ENCODE measurements around the gene ANAPC1.
"Not testable (repeated sequence)": the region's sequence is repeated elsewhere in the genome, so short reads cannot be mapped to it uniquely, and the experiment has no call there.

The ANAPC1 gene

DNA sequence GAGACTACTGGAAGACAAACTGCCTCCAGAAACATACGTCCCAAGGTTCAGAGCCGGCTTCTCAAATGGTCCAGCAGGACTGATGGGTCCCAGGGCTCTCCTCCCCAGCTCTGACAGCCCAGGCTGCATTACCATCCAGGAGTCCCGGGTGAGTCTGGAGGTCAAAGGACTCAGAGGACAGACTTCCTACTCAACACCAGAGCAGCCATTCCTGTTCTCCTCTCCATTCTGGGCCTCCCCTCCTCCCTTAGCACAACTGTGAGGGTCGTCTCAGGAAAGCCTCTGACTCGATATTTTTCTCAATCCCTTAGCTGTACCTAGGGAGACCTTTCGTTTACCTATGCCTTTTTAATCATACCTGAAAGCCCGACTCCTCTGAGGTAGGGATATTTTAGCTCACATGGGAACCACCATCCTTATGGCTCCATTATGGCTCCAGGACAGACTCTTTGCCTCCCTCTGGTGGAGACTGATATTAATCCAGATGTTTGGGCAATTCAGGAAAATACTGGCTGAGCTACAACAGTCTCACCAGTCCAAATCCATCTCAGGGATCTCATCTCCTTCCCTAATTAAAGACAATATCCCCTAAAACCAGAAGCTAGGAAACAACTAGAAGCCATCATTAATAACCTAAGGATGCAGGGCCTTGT, 70.9 kb downstream of the ANAPC1 start:
- not testable (repeated sequence) for DNase-seq (ENCODE audit: low read depth in 1 of 2, low spot score in 1 of 2)

- DNase-seq (ENCODE audit: low read depth in 1 of 2, low spot score in 1 of 2): not testable (repeated sequence)
Observed at GRCh38 chr2:111790633-111791032, 93.4 kb downstream of the ANAPC1 start.

DNA sequence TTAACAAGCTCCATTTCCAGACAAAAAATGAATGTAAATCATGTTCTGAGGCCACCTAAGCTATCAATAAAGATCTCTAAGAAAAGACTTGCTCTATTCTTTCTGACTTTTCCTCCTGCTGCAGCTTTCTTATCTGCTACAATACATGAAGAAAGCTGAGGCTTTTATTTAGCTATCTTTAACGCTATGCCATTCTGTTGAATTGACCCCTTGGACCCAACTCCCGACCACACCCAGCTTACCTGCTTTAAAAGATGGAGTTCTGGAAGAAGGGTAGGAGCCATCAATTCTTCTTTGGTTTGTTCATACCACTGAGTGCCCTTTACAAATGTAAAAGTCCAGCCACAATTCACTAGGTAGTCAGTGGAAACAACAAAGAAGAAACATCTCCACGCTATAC, 99.9 kb downstream of the ANAPC1 start:
- DNase-seq (ENCODE audit: low read depth in 1 of 2, low spot score in 1 of 2): not testable (repeated sequence)

GRCh38 chr2:111782195-111782594, 101.8 kb downstream of the ANAPC1 start:
- not testable (repeated sequence) for DNase-seq (ENCODE audit: low read depth in 1 of 2, low spot score in 1 of 2)

- not testable (repeated sequence) for DNase-seq (ENCODE audit: low read depth in 1 of 2, low spot score in 1 of 2)
Observed at GRCh38 chr2:111781443-111782094, 102.4 kb downstream of the ANAPC1 start.

GRCh38 chr2:111777155-111777554, 106.8 kb downstream of the ANAPC1 start:
- not testable (repeated sequence) for DNase-seq (ENCODE audit: low read depth in 1 of 2, low spot score in 1 of 2)

DNA sequence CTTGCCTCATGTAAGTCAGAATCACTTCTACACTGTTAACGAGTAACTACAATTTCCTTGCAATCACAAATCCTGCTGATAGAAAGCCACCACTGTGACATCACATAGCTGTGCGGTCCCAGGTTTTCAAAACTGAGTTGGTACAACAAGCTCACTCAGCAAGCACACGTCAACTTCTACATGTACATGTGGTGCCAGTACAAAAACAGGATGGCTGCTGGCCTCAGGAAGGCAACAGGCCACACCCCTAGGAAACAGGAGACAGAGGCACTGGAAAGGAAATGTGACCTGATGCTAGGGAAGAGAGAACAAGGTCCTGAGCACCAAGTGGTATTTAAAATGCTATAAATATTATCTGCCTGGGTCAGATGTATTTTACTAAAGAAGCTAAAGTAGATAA, 107.7 kb downstream of the ANAPC1 start:
- DNase-seq (ENCODE audit: low read depth in 1 of 2, low spot score in 1 of 2): not testable (repeated sequence)

GRCh38 chr2:111772180-111772579, 111.8 kb downstream of the ANAPC1 start:
- DNase-seq (ENCODE audit: low read depth in 1 of 2, low spot score in 1 of 2): not testable (repeated sequence)

GRCh38 chr2:111770916-111771658, 112.9 kb downstream of the ANAPC1 start:
- not testable (repeated sequence) for DNase-seq (ENCODE audit: low read depth in 1 of 2, low spot score in 1 of 2)

DNA sequence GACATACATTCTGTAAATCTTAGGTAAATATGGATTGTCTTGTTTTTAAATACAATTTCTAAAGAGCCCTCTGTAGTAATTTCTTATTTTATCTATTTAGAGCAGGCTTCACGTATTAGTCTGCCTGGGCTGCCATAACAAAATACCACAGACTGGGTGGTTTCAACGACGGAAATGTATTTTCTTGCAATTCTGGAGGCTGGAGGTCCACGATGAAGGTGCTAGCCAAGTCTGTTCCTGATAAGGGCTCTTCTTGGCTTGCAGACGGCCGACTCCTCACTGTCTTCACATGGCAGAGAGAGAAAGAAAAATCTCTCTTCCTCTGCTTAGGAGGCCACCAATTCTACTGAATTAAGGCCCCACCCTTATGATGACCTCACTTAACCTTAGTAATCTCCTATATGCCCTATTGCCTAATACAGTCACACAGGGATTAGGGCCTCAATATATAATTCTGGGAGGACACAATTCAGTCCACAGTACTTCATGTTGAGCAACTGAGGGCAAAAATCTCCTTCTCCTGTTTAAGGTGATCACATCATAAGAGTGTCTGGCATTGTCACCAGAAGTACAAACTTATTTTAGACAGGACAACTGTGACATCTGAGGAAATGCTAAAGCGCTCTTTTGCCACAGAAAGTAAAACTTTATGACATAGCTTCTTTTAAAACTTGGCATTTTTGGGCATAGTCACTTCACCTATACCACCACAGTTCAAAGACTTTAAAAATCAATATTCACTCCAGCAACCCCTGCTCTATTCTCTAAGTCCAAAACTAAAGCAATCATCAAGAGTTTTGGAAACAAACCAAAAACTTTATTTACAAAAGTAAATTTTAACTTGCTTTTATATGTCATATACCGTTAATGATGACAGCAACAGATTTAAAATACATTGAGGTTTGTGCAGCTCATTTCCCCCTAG, 115.5 kb downstream of the ANAPC1 start:
- DNase-seq (ENCODE audit: low read depth in 1 of 2, low spot score in 1 of 2): not testable (repeated sequence)

DNA sequence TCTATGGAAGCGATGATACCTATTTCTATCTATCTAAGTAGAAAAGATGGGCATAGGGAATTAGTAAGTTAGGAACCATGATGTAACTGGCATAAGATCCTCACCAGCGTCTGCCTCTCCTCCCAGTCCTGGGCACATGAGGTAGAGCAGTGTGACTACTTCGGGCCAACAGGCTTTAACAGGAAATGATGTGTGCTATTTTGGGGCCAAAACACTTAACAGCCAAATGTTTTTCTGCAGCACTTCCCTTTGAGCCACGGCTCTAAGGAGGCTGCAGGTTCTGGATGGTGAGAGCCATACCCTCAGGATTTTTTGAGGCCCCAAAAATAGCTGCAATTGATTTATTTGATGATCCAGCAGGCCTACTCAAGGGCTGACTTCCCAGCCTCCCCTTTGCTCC, 116.9 kb downstream of the ANAPC1 start:
- DNase-seq (ENCODE audit: low read depth in 1 of 2, low spot score in 1 of 2): not testable (repeated sequence)

- DNase-seq (ENCODE audit: low read depth in 1 of 2, low spot score in 1 of 2): not testable (repeated sequence)
Observed at GRCh38 chr2:111766295-111766694, 117.7 kb downstream of the ANAPC1 start.

GRCh38 chr2:111764151-111764550, 119.8 kb downstream of the ANAPC1 start:
- not testable (repeated sequence) for DNase-seq (ENCODE audit: low read depth in 1 of 2, low spot score in 1 of 2)

DNA sequence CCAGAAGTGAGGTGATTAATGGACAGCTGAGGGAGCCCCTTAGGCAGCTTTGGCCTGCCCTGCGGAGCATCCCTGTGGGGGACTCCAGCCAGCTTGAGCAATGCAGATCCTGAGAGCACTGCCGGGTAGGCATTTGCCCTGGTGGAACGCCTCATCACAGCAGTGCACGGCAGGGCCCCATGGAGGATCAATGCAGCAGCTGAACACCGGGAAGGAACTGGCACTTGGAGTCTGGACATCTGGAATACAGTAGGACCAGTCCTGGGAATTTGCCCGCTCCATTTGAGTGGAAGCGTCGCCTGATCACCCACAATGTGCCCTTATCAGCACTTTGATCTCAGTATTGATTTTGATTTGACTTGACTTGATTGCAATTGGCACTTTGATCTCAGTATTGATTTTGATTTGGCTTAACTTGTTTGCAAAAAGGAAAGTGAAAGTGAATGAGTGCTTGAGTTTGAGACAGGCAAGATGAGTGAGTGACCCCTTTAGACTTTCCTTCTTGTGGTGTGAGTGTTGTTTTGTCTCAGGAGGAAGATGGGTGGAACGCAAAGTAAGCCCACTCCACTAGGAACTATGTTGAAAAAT, 123.2 kb downstream of the ANAPC1 start:
- DNase-seq (ENCODE audit: low read depth in 1 of 2, low spot score in 1 of 2): not testable (repeated sequence)

DNA sequence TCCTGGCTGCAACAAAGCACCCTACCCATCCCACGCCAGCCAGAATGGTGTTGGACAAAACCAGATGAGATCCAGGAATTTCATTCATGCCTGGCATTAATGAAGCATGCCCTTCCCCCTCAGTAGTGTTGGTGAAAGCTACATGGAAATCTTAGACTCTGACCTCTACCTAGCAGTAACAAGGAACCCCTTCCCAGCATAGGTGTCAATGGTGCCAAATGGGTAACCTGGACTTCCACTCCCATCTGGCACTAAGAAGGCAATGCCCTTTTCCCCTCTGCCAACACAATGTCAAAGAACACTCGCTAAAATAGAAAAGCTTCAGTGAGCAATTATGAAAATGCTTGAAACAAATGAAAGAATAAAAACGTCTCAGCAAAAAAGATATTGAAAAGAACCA, 131.5 kb downstream of the ANAPC1 start:
- not testable (repeated sequence) for DNase-seq (ENCODE audit: low read depth in 1 of 2, low spot score in 1 of 2)

DNA sequence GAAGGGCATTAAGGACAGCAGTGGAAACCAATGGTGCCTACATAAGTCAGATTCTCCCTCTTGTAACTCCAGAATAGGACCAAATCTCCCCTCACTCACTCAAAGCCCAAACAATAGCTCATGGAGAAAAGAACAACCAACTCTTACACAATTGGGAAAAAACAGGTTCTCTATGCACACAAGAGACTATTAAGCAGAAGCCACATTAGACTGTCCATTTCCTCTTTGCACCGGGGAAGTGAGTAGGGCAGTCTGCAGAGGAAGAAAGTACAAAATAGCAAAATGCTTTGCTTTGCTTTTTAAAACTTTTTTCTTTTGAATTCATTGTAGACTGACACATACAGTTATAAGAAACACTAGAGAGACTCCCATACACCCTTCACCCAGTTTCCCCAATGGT, 133.4 kb downstream of the ANAPC1 start:
- not testable (repeated sequence) for DNase-seq (ENCODE audit: low read depth in 1 of 2, low spot score in 1 of 2)

DNA sequence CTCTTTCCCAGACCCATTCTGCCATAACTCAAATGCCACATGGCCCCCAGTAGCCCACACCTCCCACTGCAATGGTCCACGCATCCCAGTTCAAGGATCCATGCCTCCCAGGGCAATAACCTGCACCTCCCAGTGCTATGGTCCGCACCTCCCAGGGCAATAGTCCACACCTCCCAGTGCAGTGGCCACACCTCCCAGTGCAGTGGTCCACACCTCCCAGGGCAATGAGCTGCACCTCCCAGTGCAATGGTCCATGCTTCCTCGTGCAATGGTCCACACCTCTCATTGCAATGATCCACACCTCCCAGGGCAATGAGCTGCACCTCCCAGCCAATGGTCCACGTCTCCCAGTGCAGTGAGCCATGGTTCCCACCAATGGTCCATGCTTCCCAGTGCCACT, 135.6 kb downstream of the ANAPC1 start:
- DNase-seq (ENCODE audit: low read depth in 1 of 2, low spot score in 1 of 2): not testable (repeated sequence)

GRCh38 chr2:111747410-111748115, 136.4 kb downstream of the ANAPC1 start:
- DNase-seq (ENCODE audit: low read depth in 1 of 2, low spot score in 1 of 2): peak; percentile 43 to 49

DNA sequence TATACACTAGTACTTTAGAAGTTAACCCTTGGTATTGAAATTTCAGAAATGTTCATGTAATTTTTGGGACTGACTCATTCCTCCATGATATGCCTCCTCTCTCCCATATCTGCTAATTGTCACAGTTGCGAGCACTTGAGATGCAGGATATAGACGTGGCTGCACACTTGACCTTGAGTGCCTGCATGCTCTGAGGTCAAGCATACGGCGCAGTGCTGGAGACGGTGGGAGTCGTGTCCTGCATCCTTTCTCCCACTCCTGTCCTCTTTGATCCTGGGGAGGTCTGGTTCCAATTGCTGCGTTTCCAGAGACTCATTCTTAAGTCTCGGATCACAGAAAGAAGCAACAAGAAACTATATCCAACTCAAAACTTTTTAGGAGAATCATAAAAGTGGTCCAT, 139.2 kb downstream of the ANAPC1 start:
- DNase-seq (ENCODE audit: low read depth in 1 of 2, low spot score in 1 of 2): not testable (repeated sequence)

- not testable (repeated sequence) for DNase-seq (ENCODE audit: low read depth in 1 of 2, low spot score in 1 of 2)
Observed at GRCh38 chr2:111741517-111741916, 142.5 kb downstream of the ANAPC1 start.

Data from activated T-helper 1 cell treated with anti-CD3 and anti-CD28 coated beads, Interleukin-2, amount 50 U/mL, for 16 hours (primary cell).